Mesothelial cell of epicardium (in vitro differentiated cells): ENCODE data around the gene LCN6. TPM values are rescaled to one million over a fixed set of nuclear protein-coding genes. Genes with fewer than 3 reads are reported as not detected.

Source experiments
- DNase-seq, 2 experiments: peaks; one replicate each; pipeline ENCODE4 v3.0.0; 2021; ENCODE audit warnings: low spot score in 2 of 2; ENCODE audit not compliant: unreplicated experiment in 2 of 2
- H3K27ac Mint-ChIP-seq: 2 replicates; pipeline ENCODE4 v1.8.0; 2021; ENCODE audit warnings: mixed read lengths
- H3K27me3 Mint-ChIP-seq: 2 replicates; pipeline ENCODE4 v1.8.0; 2021; ENCODE audit warnings: low read depth, mixed read lengths
- H3K36me3 Mint-ChIP-seq: 2 replicates; pipeline ENCODE4 v1.8.0; 2021; ENCODE audit warnings: mixed read lengths
- H3K4me1 Mint-ChIP-seq: 2 replicates; pipeline ENCODE4 v1.8.0; 2021; ENCODE audit warnings: mixed read lengths
- H3K4me3 Mint-ChIP-seq: 2 replicates; pipeline ENCODE4 v1.8.0; 2021; ENCODE audit warnings: mild to moderate bottlenecking, moderate library complexity, mixed read lengths
- H3K9me3 Mint-ChIP-seq: 2 replicates; pipeline ENCODE4 v1.8.0; 2021; ENCODE audit warnings: mixed read lengths
- total RNA-seq: library from RNA; stranded (reverse); gene quantifications from 3 replicates; pipeline ENCODE4 v1.2.1, GENCODE V29; 2021
- TF ChIP-seq, protein P1 (sequence below): fragments of 200-600 bp; sonication (generic); IDR thresholded peaks from one replicate; pipeline ENCODE4 v1.5.0; 2021; ENCODE audit warnings: antibody characterized with exemption; ENCODE audit not compliant: unreplicated experiment

The LCN6 gene
- total RNA-seq, 1 donor from 2014 or later: not detected

DNA sequence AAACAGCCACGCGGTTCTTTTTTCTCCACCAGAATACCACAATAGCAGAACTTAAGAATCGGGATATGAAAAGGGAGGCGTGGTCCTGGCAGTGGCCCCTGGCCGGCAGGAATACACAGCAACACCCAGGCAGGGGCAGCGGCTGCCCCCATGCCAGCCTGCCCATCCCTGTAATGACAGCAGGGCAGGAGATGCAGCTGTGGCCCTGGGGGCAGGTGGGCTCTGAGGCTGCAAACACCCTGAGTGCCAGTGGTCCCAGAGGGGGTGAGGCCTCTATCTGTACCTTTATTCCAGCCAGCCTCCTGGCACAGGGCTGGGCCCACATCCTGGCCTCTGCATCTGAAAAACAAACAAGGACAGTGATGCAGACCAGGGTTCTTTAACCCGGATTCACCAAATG, 23.6 kb downstream of the LCN6 start:
- Mint-ChIP-seq H3K4me3 (no peak overlapping the region), H3K4me1 (peaks cover 31% of the 10 kb centered on the region), H3K27ac (no peak overlapping the region), H3K9me3 (no peaks in the 10 kb centered on the region), H3K36me3 (peaks cover 15% of the 10 kb centered on the region), H3K27me3 (no peaks in the 10 kb centered on the region)
- TF ChIP-seq, protein P1, sequence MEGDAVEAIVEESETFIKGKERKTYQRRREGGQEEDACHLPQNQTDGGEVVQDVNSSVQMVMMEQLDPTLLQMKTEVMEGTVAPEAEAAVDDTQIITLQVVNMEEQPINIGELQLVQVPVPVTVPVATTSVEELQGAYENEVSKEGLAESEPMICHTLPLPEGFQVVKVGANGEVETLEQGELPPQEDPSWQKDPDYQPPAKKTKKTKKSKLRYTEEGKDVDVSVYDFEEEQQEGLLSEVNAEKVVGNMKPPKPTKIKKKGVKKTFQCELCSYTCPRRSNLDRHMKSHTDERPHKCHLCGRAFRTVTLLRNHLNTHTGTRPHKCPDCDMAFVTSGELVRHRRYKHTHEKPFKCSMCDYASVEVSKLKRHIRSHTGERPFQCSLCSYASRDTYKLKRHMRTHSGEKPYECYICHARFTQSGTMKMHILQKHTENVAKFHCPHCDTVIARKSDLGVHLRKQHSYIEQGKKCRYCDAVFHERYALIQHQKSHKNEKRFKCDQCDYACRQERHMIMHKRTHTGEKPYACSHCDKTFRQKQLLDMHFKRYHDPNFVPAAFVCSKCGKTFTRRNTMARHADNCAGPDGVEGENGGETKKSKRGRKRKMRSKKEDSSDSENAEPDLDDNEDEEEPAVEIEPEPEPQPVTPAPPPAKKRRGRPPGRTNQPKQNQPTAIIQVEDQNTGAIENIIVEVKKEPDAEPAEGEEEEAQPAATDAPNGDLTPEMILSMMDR: no peak
- DNase-seq: no peak

DNA sequence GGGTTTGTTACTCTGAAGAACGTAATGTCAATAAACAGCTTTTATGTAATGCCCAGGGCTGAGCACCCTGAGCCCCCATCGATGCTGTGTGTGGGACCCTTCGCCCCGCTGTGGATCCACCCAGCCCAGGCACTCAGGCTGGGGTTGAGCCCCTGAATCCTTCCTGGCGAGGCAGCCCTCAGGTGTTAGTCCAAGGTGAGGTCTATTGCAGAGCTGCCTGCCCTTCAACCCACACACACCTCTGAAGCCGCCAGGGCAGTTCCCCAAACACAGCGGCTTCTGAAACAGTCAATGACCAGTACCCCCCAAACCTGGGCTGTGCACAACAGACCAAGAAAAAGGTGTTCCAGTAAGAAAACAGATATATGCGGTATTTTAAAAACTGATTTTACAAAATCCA, 24.3 kb downstream of the LCN6 start:
- Mint-ChIP-seq H3K4me1 (peaks cover 29% of the 10 kb centered on the region), H3K4me3 (no peak overlapping the region), H3K36me3 (peaks cover 15% of the 10 kb centered on the region), H3K27me3 (no peaks in the 10 kb centered on the region), H3K9me3 (no peaks in the 10 kb centered on the region), H3K27ac (no peak overlapping the region)
- TF ChIP-seq, protein P1: no peak
- DNase-seq: no peak

DNA sequence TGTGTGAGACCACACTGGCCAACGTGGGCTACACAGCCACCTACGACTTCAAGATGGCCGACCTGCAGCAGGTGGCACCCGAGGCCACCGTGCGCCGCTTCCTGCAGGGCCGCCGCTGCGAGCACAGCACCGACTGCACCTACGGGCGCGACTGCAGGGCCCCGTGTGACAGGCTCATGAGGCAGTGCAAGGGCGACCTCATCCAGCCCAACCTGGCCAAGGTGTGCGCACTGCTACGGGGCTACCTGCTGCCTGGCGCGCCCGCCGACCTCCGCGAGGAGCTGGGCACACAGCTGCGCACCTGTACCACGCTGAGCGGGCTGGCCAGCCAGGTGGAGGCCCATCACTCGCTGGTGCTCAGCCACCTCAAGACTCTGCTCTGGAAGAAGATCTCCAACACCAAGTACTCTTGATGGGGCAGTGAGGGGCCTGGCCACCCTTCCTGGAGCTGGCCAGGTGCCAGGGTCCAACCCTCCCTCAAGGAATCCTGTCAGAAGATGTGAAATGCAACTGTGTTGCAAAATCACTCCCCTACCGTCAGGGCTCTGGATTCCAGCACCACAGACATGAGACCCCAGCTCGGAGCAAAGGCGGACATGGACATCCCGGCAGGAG, 24.9 kb downstream of the LCN6 start:
- DNase-seq: no peak
- Mint-ChIP-seq H3K9me3 (no peaks in the 10 kb centered on the region), H3K4me1 (peaks cover 29% of the 10 kb centered on the region), H3K27me3 (no peaks in the 10 kb centered on the region), H3K4me3 (no peak overlapping the region), H3K36me3 (peaks cover 15% of the 10 kb centered on the region), H3K27ac (peak overlapping the region; percentile 12)
- TF ChIP-seq, protein P1: no peak

DNA sequence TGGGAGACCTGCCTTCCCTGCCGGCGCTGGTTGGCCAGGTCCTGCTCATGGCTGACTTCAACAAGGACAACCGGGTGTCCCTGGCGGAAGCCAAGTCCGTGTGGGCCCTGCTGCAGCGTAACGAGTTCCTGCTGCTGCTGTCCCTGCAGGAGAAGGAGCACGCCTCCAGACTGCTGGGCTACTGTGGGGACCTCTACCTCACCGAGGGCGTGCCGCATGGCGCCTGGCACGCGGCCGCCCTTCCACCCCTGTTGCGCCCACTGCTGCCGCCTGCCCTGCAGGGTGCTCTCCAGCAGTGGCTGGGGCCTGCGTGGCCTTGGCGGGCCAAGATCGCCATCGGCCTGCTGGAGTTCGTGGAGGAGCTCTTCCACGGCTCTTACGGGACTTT, 25.4 kb downstream of the LCN6 start:
- no peak for DNase-seq
- Mint-ChIP-seq H3K4me3 (no peak overlapping the region), H3K27me3 (no peaks in the 10 kb centered on the region), H3K4me1 (peaks cover 29% of the 10 kb centered on the region), H3K27ac (no peak overlapping the region), H3K9me3 (no peaks in the 10 kb centered on the region), H3K36me3 (peaks cover 15% of the 10 kb centered on the region)
- TF ChIP-seq, protein P1: no peak

DNA sequence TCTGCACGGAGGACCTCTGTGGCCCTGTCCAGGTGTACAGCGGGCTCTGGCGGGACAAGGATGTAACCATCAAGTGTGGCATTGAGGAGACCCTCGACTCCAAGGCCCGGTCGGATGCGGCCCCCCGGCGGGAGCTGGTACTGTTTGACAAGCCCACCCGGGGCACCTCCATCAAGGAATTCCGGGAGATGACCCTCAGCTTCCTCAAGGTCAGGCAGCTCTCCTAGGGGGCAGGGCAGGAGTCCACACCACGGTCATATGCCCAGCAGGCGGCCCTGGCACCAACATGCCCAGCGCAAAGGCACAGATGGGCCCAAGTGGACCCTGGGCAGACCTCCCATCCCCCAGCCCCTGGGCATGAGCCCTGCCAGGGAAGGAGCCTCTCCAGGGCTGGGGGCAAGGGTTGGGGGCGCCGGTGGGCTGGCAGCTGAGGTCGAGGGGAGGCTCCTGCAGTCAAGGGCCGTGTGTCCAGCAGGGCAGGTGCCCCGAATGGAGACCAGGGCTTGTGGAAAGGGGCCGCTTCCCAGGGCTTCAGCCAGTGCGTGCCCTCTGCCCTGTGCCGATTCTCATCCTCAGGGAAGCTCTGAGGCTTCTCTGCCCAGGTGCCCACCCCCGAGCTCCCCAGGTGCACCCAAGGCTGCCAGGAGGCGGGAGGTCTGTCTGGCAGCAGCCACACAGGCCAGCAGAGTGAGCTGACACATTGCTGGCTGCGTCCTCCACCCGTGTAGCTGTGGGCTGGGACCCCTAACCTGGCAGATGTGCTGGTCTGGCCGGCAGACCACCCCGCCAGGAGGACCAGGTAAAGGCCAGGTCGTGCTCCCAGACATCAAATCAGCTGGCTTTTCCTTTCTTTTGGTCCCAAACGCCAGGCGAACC, 26.0 kb downstream of the LCN6 start:
- no peak overlapping the region for H3K4me3 Mint-ChIP-seq
- DNase-seq: no peak
- TF ChIP-seq, protein P1: no peak
- H3K27me3 Mint-ChIP-seq: no peaks in the 10 kb centered on the region
- peaks cover 15% of the 10 kb centered on the region for H3K36me3 Mint-ChIP-seq
- H3K4me1 Mint-ChIP-seq: peaks cover 26% of the 10 kb centered on the region
- H3K27ac Mint-ChIP-seq: no peak overlapping the region
- H3K9me3 Mint-ChIP-seq: no peaks in the 10 kb centered on the region
